Fibroblast of the conjunctiva (primary cell): ENCODE data around the gene HMGCLL1.

ENCODE experiments used
- DNase-seq: peaks from one replicate; pipeline ENCODE4 v3.0.0-alpha.2; 2010; ENCODE audit warnings: low read depth

The HMGCLL1 gene

GRCh38 chr6:55443238-55444134 lies 135.5 kb downstream of the HMGCLL1 start:
- DNase-seq: no peak

- no peak for DNase-seq
These were observed 140.8 kb downstream of the HMGCLL1 start for GRCh38 chr6:55438203-55438602.

- no peak for DNase-seq
These were observed 141.9 kb downstream of the HMGCLL1 start for GRCh38 chr6:55437141-55437540.

GRCh38 chr6:55433446-55434130 lies 145.4 kb downstream of the HMGCLL1 start:
- DNase-seq: peak; percentile 93

GRCh38 chr6:55423933-55424332 lies 155.1 kb downstream of the HMGCLL1 start:
- no peak for DNase-seq

- no peak for DNase-seq
These were observed 168.3 kb downstream of the HMGCLL1 start for GRCh38 chr6:55410674-55411073.

- DNase-seq: no peak
These were observed 173.3 kb downstream of the HMGCLL1 start for GRCh38 chr6:55405474-55406235.

GRCh38 chr6:55399351-55399750 lies 179.6 kb downstream of the HMGCLL1 start:
- no peak for DNase-seq

- no peak for DNase-seq
These were observed 181.0 kb downstream of the HMGCLL1 start for GRCh38 chr6:55397986-55398385.

- DNase-seq: no peak
These were observed 183.1 kb downstream of the HMGCLL1 start for GRCh38 chr6:55395871-55396270.

GRCh38 chr6:55388211-55388610 lies 190.8 kb downstream of the HMGCLL1 start:
- no peak for DNase-seq
